Measurements from ENCODE around the gene ERC1.
"Not testable (repeated sequence)": the region's sequence is repeated elsewhere in the genome, so short reads cannot be mapped to it uniquely, and the experiment has no call there.

Gene ERC1

DNA sequence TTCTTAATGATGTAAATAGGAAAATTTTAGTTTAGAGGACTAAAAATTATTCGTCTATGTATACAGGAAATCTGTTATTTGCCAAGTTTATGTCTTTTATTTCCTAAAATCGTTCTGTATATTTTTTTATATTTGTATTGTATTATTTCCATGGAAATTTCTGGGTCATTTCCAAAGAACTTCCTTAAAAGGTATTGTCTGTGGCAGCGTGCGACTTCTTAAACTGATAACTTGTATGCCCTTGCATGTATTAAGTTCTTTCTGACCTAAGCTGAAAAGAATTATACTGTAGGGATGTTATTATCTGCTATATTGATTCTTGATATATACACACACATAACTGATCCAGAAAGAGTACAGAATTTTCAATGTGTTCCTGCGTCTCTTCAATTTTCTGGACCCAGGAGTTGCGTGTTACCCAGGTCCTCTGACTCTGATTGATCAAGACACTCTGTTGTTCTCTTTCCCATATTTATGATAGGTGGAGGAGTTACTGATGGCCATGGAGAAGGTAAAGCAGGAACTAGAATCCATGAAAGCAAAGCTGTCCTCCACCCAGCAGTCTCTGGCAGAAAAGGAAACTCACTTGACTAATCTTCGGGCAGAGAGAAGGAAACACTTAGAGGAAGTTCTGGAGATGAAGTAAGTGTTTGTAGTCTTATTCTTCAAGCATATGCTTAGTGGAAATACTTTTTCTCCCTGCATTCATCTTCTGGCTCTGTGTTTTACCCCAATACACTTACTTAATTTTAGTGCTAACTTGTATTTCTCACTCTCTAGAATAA, 298.5 kb downstream of the ERC1 start:
- DNase-seq (ENCODE audit: low spot score) = no peak

- no peak for DNase-seq (ENCODE audit: low spot score)
These were observed 299.7 kb downstream of the ERC1 start for GRCh38 chr12:1290716-1291115.

DNA sequence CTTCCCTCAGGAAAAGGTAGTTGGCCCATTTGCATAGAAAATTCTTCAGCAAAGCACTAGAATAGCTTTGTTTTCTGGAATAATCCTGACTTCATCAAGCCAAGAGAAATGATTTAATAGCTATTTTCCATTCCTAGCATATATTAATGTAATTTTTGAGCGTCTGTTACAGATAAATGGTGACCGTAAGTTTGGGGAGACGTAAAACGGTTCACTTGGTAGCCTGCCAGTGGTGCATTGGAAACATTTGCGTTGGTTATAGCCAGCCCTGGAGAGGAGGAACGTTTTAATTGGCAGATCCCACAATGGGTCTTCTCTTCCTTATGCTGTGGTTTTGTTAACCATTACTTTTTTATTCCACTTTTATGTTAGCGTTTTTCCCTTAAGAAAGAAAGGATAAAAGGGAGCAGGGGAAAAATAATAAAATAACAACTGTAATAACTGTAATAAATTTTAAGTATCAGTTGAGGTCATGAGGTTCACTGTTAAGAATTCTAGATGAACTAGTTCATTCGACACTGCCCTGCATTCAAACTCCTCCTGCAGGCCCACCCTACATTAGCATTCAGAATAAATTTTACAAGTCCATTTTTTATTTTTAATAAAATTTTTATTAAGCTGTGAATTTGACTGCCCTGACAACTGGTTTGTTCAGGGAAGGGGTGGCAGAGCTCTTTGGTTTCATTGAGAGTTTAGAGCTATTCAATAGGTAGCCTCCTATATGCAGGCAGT, 300.7 kb downstream of the ERC1 start:
- DNase-seq (ENCODE audit: low spot score) = no peak

GRCh38 chr12:1293901-1294300, 302.9 kb downstream of the ERC1 start:
- DNase-seq (ENCODE audit: low spot score) = no peak

GRCh38 chr12:1297206-1297605, 306.2 kb downstream of the ERC1 start:
- DNase-seq (ENCODE audit: low spot score) = no peak

GRCh38 chr12:1297639-1298175, 306.7 kb downstream of the ERC1 start:
- DNase-seq (ENCODE audit: low spot score) = no peak

DNA sequence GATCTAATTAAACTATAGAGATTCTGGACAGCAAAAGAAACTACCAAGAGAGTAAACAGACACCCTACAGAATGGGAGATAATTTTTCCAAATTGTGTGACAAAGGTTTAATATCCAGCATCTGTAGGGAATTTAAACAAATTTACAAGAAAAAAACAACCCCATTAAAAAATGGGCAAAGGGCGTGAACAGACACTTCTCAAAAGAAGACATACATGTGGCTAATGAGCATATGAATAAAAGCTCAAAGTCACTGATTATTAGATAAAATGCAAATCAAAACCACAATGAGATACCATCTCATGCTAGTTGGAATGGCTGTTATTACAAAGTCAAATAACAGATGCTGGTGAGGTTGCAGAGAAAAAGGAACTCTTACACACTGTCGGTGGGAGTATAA, 309.4 kb downstream of the ERC1 start:
- DNase-seq (ENCODE audit: low spot score) = no peak

DNA sequence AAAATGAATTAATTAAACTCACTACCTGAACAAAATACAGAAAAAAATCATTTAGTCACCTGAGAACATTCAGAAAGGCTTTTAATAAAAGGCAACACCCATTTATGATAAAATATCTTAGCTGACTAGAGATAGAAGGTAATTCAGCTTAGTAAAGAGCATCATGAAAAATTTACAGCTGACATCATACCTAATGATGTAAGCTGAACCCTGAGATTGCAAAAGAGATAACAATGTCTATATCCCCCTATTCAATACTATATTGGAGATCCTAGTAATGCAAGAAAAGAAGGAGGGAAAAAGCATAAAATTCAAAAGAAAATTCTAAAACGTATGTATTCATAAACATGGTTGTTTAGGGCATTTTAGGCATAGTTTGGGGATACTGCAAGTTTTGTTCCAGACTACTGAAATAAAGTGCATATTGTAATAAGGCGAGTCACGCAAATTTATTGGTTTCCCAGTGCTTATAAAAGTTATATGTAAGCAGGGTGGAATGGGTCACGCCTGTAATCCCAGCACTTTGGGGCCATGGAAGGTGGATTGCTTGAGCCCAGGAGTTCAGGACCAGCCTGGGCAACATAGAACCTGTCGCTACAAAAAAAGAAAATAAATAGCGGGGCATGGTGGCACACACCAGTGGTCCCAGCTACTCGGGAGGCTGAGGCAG, 311.3 kb downstream of the ERC1 start:
- DNase-seq (ENCODE audit: low spot score) = no peak

DNA sequence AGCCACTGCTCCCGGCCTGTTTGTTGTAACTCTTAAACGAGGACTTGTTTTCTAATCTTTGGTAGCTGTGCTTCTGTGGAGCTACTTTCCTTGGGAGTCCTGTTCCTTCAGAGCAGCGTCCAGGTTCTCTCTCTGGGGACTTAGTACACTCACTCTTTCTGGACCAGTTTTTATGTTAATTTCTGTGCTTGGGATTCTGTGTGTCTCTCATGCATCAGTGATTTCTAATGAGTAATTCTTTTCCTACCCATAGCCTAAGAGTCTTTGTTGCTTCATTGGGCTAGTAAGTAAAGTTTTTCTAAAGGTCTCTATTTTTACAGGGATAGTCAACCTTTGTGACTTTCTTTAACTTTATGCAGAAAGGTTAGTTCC, 314.0 kb downstream of the ERC1 start:
- DNase-seq (ENCODE audit: low spot score) = no peak

- no peak for DNase-seq (ENCODE audit: low spot score)
These were observed 314.9 kb downstream of the ERC1 start for GRCh38 chr12:1305791-1306500.

GRCh38 chr12:1306817-1307216, 315.8 kb downstream of the ERC1 start:
- DNase-seq (ENCODE audit: low spot score) = no peak

DNA sequence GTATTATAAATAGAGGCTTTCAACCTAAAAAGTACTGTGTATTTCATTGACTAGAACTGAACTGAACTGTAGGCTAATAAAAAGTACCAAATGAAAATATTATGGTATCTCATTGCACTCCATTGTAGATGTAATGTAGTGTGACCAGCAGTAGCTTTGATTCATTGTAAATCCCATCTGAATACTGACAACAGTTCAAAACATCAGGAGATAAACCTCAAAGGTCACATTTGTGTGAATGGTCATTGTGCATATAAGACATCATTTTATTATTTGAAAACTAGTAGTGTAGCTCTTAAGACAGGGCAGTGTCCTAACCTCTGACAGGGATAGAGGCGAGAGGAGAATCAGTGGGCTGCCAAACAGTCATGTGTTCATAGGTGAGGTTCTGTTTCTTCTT, 316.8 kb downstream of the ERC1 start:
- no peak for DNase-seq (ENCODE audit: low spot score)

DNA sequence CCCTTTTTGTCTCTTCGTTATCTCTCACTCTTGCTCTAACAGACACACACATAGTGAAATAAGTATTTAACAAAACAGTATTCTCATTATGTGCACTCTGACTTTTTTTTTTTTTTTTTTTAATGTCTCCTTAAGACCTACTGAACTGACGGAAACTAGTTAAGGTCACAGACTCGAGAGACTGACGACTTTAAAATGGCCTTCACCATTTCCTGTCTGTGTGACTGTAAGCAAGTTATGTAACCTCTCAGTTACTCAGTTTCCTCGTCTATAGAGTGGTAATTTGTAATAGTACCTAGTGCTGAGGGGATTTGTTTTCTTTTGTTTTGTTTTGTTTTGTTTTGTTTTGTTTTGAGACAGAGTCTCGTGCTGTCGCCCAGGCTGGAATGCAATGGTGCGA, 318.6 kb downstream of the ERC1 start:
- DNase-seq (ENCODE audit: low spot score) = no peak

DNA sequence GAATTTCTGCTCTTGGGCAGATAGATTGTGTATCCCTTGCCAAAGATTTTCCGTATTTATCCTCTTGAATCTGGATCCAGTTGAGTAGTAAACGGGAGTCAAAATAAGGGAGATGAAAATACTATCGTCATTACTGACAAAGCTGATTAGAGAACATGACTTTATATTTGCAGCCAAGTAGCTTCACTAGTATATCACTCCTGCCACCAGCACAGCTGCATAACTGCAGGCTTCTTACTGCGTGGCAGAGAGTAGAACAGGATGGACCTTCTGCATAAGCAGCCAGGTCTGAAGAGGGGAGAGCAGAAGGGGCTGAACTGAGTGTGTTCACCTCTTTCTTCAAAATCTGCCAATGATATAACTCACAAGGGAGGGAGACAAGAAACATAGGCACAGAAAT, 319.6 kb downstream of the ERC1 start:
- DNase-seq (ENCODE audit: low spot score) = no peak

- DNase-seq (ENCODE audit: low spot score) = no peak
These were observed 320.1 kb downstream of the ERC1 start for GRCh38 chr12:1311145-1311544.

GRCh38 chr12:1313906-1314305, 322.9 kb downstream of the ERC1 start:
- no peak for DNase-seq (ENCODE audit: low spot score)

DNA sequence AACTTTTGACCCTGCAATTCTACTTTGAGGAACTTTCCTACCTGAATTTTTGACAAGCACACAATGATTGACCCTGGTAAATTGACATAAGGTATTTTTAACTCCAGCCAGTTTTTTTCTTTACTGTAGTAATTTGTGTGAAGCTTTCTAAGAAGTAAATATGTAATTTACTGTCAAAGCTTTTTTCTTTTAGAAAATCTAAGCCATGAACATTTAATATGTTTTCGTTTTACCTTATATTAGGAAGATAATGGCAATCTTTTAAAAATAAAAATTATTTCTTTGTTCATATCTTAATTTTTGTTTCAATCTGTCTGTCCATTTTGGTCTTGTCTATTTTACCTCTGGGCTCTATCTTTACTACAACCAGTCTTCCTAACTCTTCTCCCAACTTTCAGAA, 323.5 kb downstream of the ERC1 start:
- no peak for DNase-seq (ENCODE audit: low spot score)

DNA sequence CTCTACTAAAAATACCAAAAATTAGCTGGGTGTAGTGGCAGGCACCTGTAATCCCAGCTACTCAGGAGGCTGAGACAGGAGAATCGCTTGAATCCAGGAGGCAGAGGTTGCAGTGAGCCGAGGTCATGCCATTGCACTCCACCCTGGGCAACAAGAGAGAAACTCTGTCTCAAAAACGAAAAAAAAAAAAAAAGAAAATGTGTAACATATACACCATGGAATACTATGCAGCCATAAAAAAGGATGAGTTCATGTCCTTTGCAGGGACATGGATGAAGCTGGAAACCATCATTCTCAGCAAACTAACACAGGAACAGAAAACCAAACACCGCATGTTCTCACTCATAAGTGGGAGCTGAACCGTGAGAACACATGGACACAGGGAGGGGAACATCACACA, 326.0 kb downstream of the ERC1 start:
- not testable (repeated sequence) for DNase-seq (ENCODE audit: low spot score)

DNA sequence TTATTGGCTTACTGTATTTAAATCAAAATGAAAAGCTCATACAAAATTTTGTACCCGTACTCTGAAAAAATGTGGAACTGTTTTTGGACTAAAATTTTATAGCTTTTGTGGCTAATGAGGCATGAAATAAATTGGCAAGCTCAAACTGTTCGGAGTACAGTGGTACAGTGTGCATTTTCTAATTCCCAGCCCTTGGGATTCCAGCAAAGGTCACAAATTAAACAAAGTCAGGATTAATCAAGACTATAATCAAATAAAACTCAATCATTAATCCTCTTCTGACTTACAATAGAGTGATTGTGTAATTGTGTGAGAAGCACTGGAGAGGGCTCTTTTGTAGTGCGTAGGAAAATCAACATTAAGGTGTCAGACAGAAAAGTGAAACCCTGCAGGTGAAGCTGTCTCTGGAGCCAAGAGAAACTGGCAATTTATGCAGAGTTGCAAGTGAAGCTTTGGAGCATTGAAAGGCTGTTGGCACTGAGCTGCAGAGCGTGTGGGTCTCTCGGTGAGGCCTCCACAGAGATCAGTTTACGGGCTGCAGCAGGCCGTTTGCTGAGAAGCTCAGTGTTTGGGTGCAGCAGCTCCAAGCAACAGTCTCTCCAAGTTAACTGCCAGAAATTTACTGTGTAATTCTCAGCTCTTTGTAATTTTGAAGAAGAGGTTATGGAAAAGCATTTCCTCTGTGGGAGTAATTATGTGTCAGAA, 327.5 kb downstream of the ERC1 start:
- no peak for DNase-seq (ENCODE audit: low spot score)

DNA sequence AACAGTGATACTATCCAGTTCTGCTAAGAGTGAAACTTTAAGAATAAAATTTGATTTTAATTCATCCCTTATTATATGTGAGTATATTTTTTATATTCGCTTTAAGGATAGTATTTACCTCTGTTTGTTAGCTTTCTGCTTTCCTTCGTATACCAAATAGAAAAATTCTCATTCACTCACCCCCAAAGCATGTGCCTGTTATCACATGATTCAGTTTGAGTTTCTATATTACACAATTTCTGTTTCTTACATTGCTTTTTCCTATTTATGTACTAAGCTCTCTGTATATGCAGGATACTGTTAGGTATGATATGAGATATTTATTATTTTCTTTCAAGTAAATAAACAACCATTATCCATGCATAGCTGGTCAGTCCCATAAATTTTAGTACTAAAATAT, 328.2 kb downstream of the ERC1 start:
- DNase-seq (ENCODE audit: low spot score) = no peak

GRCh38 chr12:1320021-1320420, 329.0 kb downstream of the ERC1 start:
- DNase-seq (ENCODE audit: low spot score) = no peak

- no peak for DNase-seq (ENCODE audit: low spot score)
These were observed 331.8 kb downstream of the ERC1 start for GRCh38 chr12:1322821-1323220.

Measured in CD4-positive, alpha-beta T cell treated with Interleukin-2 at 100 ng/mL for 4 hours (primary cell).